Activated naive CD8-positive, alpha-beta T cell (primary cell): ENCODE results near the gene CEACAM5.
"Not testable (repeated sequence)": the region's sequence is repeated elsewhere in the genome, so short reads cannot be mapped to it uniquely, and the experiment has no call there.

ENCODE experiments used
- H3K27ac Mint-ChIP-seq: one replicate; pipeline ENCODE4 v1.8.0; 2021; ENCODE audit warnings: mixed read lengths
- H3K27me3 Mint-ChIP-seq: one replicate; pipeline ENCODE4 v1.8.0; 2021; ENCODE audit warnings: mixed read lengths
- H3K36me3 Mint-ChIP-seq: one replicate; pipeline ENCODE4 v1.8.0; 2021; ENCODE audit warnings: mixed read lengths
- H3K4me1 Mint-ChIP-seq: one replicate; pipeline ENCODE4 v1.8.0; 2021; ENCODE audit warnings: low read depth, mixed read lengths
- H3K4me3 Mint-ChIP-seq: one replicate; pipeline ENCODE4 v1.8.0; 2021; ENCODE audit warnings: mild to moderate bottlenecking, mixed read lengths
- H3K9me3 Mint-ChIP-seq: one replicate; pipeline ENCODE4 v1.8.0; 2021; ENCODE audit warnings: low read depth, mixed read lengths

The CEACAM5 gene

DNA sequence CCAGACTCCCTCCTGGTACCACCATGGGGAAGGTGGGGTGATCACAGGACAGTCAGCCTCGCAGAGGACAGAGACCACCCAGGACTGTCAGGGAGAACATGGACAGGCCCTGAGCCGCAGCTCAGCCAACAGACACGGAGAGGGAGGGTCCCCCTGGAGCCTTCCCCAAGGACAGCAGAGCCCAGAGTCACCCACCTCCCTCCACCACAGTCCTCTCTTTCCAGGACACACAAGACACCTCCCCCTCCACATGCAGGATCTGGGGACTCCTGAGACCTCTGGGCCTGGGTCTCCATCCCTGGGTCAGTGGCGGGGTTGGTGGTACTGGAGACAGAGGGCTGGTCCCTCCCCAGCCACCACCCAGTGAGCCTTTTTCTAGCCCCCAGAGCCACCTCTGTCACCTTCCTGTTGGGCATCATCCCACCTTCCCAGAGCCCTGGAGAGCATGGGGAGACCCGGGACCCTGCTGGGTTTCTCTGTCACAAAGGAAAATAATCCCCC is 505 bp upstream of the CEACAM5 start:
- Mint-ChIP-seq H3K9me3 (no peaks in the 10 kb centered on the region), H3K4me3 (no peak overlapping the region), H3K4me1 (peaks cover 2% of the 10 kb centered on the region), H3K36me3 (no peaks in the 10 kb centered on the region), H3K27me3 (peaks cover 32% of the 10 kb centered on the region), H3K27ac (no peak overlapping the region)

DNA sequence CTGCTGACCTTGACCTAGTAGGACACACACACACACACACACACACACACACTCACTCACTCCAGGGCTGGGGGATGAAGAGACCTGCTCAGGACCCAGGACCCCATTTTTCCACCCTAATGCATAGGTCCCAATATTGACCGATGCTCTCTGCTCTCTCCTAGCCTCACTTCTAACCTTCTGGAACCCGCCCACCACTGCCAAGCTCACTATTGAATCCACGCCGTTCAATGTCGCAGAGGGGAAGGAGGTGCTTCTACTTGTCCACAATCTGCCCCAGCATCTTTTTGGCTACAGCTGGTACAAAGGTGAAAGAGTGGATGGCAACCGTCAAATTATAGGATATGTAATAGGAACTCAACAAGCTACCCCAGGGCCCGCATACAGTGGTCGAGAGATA is 1.1 kb downstream of the CEACAM5 start:
- not testable (repeated sequence) for H3K4me1 Mint-ChIP-seq, H3K9me3 Mint-ChIP-seq, H3K4me3 Mint-ChIP-seq, H3K27ac Mint-ChIP-seq, H3K36me3 Mint-ChIP-seq
- peaks cover 36% of the 10 kb centered on the region for H3K27me3 Mint-ChIP-seq

- Mint-ChIP-seq H3K27ac (no peak overlapping the region), H3K9me3 (no peaks in the 10 kb centered on the region), H3K4me1 (peaks cover 2% of the 10 kb centered on the region), H3K27me3 (peaks cover 33% of the 10 kb centered on the region), H3K36me3 (no peaks in the 10 kb centered on the region), H3K4me3 (no peak overlapping the region)
Measured at GRCh38 chr19:41709951-41710645, 1.7 kb downstream of the CEACAM5 start.

DNA sequence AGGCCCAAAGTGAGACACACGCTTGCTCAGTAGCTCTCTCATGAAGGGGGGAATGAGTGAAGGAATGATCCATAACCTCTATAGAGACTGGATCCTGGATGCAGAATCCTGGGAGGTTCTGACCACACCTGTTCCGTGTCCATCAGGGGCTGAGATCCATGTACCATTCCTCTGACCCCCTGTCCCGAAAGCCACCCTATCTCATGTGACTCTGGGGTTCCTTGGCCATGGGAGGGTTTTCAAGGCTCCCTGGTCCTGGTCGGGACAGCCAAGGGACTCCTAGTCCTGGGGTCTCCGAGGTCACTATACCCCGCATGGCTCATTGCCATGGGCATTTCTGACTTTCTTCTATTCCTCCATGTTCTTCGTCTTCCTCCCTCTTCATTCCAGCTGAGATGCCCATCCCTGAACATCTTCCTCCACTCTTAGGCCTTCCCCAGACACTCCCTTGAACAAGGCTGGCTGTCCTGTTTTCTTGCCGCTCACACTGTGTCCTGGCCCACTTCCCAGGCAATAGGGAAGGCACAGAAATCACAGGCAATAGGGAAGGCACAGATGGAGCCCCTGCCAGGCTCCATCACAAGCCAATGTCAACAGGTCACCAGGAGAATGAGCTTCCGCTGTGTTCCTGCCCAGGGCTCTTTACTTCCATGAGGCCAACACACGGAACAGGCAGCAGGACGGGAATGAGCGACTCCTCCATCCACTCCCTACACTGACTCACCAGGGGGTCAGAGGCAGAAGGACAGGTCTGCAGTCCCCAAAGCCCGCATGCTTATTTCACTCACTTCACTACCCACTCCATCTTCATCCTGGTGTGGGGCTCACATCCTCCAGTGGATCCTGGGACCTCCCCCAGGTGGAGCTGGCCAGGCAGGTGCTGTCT is 3.2 kb downstream of the CEACAM5 start:
- Mint-ChIP-seq H3K36me3 (no peaks in the 10 kb centered on the region), H3K27ac (no peak overlapping the region), H3K4me1 (peaks cover 2% of the 10 kb centered on the region), H3K4me3 (no peak overlapping the region), H3K9me3 (no peaks in the 10 kb centered on the region), H3K27me3 (peaks cover 26% of the 10 kb centered on the region)

GRCh38 chr19:41714598-41714997 is 6.2 kb downstream of the CEACAM5 start:
- Mint-ChIP-seq H3K4me1 (no peaks in the 10 kb centered on the region), H3K4me3 (no peak overlapping the region), H3K36me3 (no peaks in the 10 kb centered on the region), H3K27ac (no peak overlapping the region), H3K9me3 (no peaks in the 10 kb centered on the region), H3K27me3 (peaks cover 11% of the 10 kb centered on the region)

DNA sequence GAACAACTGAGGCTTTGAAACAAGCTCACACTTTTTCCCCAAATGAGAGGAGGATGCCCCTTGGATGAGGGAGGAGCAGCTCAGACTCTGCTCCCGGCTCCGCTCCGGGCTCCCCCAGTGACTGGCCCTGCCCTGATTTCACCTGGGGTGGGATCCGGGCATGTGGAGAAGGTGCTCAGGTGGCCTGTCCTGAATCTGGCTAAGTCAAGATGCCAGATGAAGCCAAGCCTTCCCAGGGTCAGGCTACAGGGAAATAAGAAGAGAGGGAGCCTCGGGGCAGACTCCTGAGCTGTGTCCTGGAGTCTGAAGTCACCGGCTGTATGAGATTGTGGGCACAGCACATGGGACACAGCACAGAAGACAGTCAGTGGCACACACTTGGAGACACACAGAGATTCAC is 10.3 kb downstream of the CEACAM5 start:
- no peaks in the 10 kb centered on the region for H3K36me3 Mint-ChIP-seq
- peaks cover 7% of the 10 kb centered on the region for H3K27me3 Mint-ChIP-seq

DNA sequence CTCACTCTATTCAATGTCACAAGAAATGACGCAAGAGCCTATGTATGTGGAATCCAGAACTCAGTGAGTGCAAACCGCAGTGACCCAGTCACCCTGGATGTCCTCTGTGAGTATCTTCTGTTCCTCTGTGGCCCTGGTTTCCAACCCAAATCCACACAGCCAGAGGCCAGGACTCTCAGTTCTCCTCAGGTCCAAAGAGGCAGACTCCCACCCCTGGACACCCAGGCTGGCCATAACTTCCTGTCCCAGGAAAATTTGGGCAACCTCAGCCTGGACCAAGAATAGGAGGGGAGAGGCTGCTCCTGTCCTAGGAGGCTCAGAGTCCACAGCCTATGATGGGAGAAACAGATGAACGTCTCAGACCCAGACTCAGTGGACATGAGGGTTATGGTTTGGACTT is 11.7 kb downstream of the CEACAM5 start:
- H3K4me3 Mint-ChIP-seq, result no peak overlapping the region
- no peaks in the 10 kb centered on the region for H3K9me3 Mint-ChIP-seq
- peaks cover 12% of the 10 kb centered on the region for H3K27me3 Mint-ChIP-seq
- H3K36me3 Mint-ChIP-seq, result no peaks in the 10 kb centered on the region
- no peaks in the 10 kb centered on the region for H3K4me1 Mint-ChIP-seq
- no peak overlapping the region for H3K27ac Mint-ChIP-seq

More for the DNA sequence above, 10.3 kb downstream of the CEACAM5 start:
- Mint-ChIP-seq H3K27ac (no peak overlapping the region), H3K9me3 (no peaks in the 10 kb centered on the region), H3K4me1 (no peaks in the 10 kb centered on the region), H3K4me3 (no peak overlapping the region)

DNA sequence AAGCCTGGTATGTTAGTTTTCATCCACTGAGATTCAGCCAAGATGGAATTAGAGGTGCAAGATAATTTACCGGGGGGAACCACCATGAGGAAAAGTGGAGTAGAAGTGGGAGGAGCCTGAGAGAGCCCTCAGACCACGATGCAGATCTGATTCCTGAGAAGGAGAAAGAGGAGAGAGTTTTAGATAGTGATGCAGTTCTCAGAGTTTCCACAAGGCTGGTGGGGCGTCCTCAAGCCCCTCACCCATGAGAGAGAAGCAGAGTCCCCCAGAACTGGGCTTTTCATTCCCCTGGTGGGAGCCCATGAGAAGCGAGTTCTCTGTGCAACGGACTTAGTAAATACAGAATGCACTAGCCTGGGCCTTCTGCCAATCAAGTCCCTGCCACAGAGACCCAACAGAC is 18.1 kb downstream of the CEACAM5 start:
- Mint-ChIP-seq H3K27me3 (peaks cover 31% of the 10 kb centered on the region), H3K4me1 (no peaks in the 10 kb centered on the region), H3K27ac (no peak overlapping the region), H3K9me3 (no peaks in the 10 kb centered on the region), H3K36me3 (peaks cover 3% of the 10 kb centered on the region), H3K4me3 (no peak overlapping the region)

- Mint-ChIP-seq H3K9me3 (no peaks in the 10 kb centered on the region), H3K27ac (no peak overlapping the region), H3K4me3 (no peak overlapping the region), H3K36me3 (no peaks in the 10 kb centered on the region), H3K27me3 (peaks cover 20% of the 10 kb centered on the region), H3K4me1 (peaks cover 7% of the 10 kb centered on the region)
Measured at GRCh38 chr19:41734156-41734555, 25.7 kb downstream of the CEACAM5 start.

DNA sequence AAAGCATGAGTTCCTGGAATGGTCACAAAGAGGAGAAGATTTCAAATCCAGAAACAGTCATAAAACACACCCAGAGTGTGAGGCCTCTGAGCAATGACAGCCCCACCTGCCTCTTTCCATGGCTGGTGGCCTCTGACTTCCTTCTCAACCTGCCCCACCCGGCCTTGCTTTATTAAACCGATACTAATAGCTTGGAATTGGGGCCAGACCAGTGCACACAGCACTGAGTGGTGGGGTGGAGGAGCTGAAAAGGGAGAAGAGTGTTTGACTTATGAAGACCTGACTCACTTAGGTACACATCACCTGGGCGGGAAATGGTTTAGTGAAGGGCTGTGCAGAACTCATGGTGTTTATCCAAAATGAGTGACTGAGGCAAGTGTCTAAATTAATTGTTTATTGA is 26.2 kb downstream of the CEACAM5 start:
- H3K4me1 Mint-ChIP-seq, result peaks cover 7% of the 10 kb centered on the region
- no peak overlapping the region for H3K4me3 Mint-ChIP-seq
- H3K9me3 Mint-ChIP-seq, result no peaks in the 10 kb centered on the region
- no peak overlapping the region for H3K27ac Mint-ChIP-seq
- peaks cover 20% of the 10 kb centered on the region for H3K27me3 Mint-ChIP-seq
- H3K36me3 Mint-ChIP-seq, result no peaks in the 10 kb centered on the region

DNA sequence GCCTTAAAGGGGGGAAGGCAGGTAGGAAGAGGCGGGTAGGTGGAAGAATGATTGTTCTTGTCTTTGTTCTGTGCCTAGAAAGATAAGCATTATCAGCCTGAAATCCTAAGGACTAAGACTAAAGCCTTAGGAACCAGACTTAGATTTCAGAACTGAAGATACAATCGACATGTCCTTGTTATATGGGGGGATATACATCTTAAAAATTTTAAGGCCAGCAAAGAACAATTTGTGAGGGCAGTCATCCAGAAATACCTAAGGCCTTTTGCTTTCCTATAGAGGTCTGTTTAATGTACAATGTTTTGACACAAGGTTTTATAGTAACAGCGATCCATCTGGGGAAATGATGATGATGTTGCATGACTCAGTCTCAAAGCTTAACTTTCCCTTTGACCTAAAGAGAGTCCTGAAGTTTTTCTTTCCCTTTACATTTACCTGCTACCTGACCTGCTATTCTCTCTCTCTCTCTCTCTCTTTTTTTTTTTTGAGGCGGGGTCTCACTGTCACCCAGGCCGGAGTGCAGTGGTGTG is 26.7 kb downstream of the CEACAM5 start:
- no peaks in the 10 kb centered on the region for H3K9me3 Mint-ChIP-seq
- H3K4me1 Mint-ChIP-seq, result peaks cover 12% of the 10 kb centered on the region
- H3K27ac Mint-ChIP-seq, result no peak overlapping the region
- H3K4me3 Mint-ChIP-seq, result no peak overlapping the region
- peaks cover 20% of the 10 kb centered on the region for H3K27me3 Mint-ChIP-seq
- no peaks in the 10 kb centered on the region for H3K36me3 Mint-ChIP-seq

DNA sequence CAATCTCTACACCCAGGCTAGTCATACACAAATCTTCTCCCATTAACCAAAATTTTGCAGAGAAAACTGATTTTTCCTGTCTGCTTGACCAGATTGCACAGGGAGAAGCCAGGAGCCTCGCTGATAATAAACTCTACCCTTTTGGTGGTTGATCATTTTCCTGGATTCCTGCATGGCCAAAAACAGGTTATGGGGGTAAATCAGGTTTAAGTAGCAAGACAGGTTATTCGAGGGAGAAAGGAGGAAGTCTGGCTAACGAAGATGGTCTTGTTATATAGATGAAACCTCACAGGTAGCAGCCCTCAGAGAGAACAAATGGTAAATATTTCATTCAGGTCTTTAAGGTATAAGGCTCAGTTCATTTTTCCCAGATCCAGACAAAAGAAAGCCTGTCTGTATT is 30.9 kb downstream of the CEACAM5 start:
- Mint-ChIP-seq H3K27me3 (peaks cover 15% of the 10 kb centered on the region), H3K9me3 (no peaks in the 10 kb centered on the region), H3K4me1 (peaks cover 26% of the 10 kb centered on the region), H3K4me3 (no peak overlapping the region), H3K36me3 (peaks cover 5% of the 10 kb centered on the region), H3K27ac (no peak overlapping the region)

DNA sequence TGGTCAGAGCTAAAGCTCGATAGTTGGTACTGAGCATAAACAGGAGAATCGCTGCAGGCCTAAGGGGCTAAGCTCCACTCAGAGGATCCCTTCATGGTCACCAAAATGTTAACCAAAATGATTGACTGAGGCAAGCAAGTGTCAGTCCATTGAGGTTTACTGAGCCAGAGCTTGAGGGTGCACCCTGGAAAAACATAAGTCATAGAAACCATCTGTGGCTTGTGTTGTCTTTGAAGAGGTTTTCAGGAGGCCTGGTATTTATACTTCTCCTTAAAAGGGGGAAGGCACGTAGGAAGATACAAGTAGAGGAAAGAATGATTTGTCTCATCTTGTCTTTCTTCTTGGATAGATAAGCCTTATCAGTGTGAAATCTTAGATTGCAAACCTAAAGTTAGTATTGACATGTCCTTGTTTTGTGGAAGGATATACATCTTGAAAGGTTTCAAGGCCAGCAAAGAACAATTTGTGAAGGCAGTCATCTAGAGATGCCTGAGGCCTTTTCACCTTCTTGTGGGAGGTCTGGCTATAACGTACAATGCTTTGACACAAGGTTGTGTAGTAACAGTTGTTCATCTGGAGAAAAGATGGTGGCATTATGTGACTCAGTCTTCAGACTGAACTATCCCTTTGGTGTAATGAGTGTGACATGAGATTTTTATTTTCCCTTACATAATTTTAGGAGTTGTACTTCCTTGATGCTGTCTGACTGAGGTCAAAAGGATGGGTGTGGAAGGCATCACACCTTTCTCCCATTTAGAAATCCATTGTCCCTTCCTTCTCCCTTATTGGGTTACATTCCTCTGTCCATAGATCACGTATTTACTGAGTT is 32.2 kb downstream of the CEACAM5 start:
- peak overlapping the region; percentile 71 for H3K27ac Mint-ChIP-seq
- H3K4me3 Mint-ChIP-seq, result peak overlapping the region; percentile 65
- peaks cover 5% of the 10 kb centered on the region for H3K36me3 Mint-ChIP-seq
- no peaks in the 10 kb centered on the region for H3K9me3 Mint-ChIP-seq
- peaks cover 25% of the 10 kb centered on the region for H3K4me1 Mint-ChIP-seq
- peaks cover 23% of the 10 kb centered on the region for H3K27me3 Mint-ChIP-seq

- H3K4me3 Mint-ChIP-seq, result peak overlapping the region; percentile 65
- H3K4me1 Mint-ChIP-seq, result peaks cover 28% of the 10 kb centered on the region
- H3K9me3 Mint-ChIP-seq, result no peaks in the 10 kb centered on the region
- peaks cover 5% of the 10 kb centered on the region for H3K36me3 Mint-ChIP-seq
- H3K27ac Mint-ChIP-seq, result peak overlapping the region; percentile 71
- peaks cover 25% of the 10 kb centered on the region for H3K27me3 Mint-ChIP-seq
Measured at GRCh38 chr19:41741244-41741554, 32.8 kb downstream of the CEACAM5 start.

DNA sequence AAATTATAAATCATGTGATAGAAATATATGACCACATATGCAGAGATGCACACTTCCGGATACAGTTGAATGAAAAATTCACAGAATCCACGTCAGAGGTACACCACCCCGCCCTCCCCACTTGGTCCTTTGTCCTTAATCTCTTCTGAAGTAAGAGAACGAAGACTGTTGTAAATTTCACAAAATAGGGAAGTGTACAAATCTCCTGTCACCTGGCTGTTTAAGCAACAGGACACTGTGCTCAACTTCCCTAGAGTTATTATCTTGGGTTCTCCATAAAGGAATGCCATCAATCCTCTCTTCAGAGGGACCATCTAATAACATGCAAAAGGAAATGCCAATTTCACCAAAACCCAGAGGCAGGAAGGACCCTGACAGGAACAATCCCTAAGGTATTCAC is 36.4 kb downstream of the CEACAM5 start:
- H3K36me3 Mint-ChIP-seq, result peaks cover 5% of the 10 kb centered on the region
- peaks cover 29% of the 10 kb centered on the region for H3K4me1 Mint-ChIP-seq
- no peak overlapping the region for H3K4me3 Mint-ChIP-seq
- no peaks in the 10 kb centered on the region for H3K9me3 Mint-ChIP-seq
- H3K27ac Mint-ChIP-seq, result no peak overlapping the region
- peaks cover 36% of the 10 kb centered on the region for H3K27me3 Mint-ChIP-seq
